Posterior cingulate gyrus (tissue), 11 donors: Measurements from ENCODE around the gene AKT1.
"Not testable (repeated sequence)": the region's sequence is repeated elsewhere in the genome, so short reads cannot be mapped to it uniquely, and the experiment has no call there.

Experiments used
- DNase-seq, 10 donors: peaks; one replicate each; pipeline versions ENCODE4 v3.0.0 to v3.0.0-alpha.2; 2020 to 2021; ENCODE audit warnings: mixed read lengths in 3 of 10
- intact Hi-C: fragments of 100-400 bp; cut with DNase I; formaldehyde crosslinking; loops from one replicate; pipeline ENCODE4 v1.15.1; 2023

AKT1 gene

DNA sequence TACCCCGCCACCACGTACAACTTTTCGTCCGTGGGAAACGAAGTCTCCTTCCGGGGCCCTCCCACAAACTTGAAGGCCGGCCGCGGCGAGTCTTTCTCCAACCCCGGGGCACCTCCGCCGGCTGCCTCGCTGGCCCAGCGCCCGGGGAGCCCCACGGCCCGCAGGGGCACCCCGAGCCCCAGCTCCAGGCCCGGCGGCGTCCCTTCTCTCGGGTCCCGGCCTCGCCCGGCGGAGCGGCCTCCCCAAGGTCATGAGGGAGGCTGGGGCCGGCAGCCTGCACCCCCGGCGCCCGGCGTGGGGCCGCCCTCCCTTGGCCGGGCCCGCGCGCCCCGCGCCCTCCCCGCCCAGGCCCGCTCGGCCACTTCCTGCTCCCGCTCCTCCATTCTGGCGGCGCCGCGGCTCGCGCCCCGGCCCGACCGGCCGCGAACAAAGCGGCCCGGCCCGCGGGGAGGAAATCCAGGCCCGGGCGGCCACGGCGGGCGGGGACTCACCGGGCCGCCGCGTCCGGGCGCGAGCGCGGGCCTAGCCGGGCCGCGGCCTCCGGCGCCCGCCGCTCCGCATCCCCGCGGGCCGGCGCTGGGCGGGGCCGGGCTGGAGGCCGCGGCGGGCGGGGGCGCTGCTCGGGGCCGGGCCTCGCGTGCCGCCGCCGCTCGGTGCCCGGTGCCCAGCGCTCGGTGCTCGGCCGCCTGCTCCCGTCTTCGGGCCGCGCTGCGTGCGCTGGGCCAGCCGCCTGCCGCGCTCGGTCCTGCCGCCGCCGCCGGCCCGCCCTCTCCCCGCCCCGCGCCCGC lies at the start of gene AKT1:
TSS of gene AKT1 (minus strand) at position 756 of the 788 bp plus-strand sequence. CDS start 3,105 bp downstream, outside the sequence.
- DNase-seq = peak in 1 of 10 donors; percentile 40
- intact Hi-C loops = no loop called here

DNA sequence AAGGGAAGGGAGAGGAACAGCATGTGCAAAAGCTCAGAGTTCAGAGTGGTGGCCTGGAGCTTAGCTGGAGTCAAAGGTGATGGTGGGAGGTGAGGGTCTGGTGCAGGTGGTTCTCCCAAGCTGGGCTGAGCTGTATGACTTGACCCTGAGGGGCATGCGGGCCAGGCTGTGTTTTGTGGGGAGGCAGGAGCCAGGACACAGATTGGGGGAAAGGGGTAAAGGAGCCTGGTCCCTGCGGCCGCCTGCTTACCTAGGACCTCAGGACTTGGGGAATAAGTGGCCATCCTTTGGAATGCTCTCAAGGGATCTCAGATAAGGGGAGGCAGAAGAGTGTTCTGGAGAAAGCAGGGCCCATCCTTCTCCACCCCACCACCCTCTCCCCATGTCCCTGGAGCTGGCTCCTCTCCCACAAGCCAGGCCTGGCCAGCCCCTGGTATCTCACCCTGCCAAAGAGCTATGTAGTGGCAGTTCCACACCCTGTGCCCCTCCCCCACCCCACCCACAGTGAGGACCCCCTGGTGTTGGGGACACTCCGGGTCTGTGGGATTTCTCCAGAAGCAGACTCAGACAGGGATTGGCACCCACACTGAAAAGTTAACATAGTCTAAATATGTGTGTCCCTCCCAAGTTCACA lies 49.6 kb upstream of the AKT1 start:
- intact Hi-C loops = no loop called here
- DNase-seq = peak in 1 of 10 donors; percentile 33

DNA sequence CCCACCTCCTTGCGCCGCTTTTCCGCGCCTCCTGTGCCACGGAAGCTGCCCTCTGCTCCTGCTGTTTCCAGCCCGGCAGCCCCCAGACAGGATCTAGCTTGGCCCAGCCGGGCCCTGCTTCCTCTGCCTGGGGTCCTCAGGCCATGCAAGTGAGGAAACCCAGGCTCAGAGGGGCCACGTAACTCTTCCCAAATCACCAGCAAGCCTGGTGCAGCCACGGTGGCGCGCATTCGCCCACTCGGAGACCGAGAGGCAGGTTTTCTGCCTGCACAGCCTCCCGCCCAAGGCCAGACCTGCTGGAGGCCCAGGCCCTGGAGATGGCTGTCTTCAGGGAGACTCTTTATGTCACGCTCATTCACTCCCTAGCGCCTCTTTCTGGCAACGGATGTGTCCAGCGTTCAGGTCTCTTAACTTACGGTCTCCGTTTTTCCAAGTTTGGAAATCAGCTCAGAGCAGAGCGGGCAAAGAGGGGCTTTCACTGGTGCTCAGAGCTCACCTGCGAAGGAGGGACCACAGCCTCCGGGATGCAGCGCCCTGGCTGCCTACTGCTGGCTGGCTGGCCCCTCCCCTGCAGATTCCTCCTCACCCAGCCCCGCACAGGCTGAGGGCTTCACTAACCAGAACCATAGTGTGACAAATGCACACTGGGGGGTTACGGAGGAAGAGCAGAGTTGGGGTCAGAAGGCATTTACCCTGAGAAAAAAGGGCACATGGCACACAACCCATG lies 48.9 kb upstream of the AKT1 start:
- peak in 4 of 10 donors; percentile 42 to 89 (median 85) for DNase-seq

DNA sequence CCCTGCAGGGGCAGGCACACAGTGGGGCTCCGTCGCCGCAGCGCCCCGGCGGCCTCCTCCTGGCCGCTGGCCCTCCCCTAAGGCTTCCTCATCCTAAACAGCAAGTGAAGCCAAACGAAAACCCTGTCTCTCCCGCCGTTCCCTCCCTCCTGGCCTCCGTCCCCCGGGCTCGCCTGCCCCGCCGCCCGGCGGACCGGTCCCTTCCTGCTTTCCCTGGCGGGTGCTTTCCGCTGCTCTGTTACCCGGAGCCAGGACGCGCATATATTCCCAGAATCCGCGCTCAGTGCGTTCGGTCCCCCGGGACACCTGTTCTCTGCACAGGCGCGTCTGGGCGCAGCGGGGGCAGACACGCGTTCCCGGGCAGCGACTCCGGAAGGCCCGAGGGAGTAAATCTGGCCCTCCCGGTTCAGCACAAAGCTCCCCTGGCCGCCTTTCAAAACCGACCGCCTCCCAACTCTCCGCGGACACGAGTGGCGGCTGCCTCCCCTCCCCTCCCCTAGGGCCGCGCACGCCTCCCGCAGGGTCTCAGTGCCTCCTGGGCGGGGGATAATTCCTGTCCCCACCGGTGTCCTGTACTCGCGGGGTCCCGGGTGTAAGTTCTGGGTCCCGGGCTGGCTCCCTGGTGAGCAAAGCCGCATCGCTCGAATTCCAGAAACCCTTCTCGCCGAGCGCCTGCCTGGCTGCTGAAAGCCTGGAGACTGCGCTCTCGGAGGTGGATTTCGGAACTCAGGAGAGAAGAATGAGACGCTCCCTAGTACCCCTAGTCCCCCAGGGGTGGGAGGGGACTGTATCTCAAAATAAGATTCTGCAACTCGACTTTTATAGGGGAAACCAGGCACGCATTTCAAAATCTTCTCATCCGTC lies 48.1 kb upstream of the AKT1 start:
- peak in 6 of 10 donors; percentile 53 to 93 (median 78) for DNase-seq
- intact Hi-C loops = no loop called here

More for the DNA sequence above, 48.9 kb upstream of the AKT1 start:
- intact Hi-C loops = no loop called here

DNA sequence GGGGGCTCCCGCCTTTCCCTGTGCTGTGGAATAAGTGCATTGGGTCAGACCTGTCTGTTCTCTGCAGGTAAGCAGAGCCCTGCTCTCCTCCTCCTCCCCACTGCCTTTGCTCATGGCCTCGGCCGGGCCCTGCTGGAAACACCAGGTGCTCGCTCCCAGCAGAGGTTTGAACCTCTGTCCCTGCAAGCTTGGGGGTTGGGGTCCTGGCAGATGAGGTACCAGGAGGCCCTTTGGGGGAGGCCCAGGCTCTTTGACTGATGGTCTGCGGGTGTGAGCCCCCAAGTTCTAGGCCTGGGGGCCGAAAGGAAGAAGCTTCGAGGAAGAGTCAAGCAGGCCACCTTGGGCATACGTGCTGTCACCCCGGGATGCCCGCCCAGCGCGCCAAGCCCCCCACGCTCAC lies 47.5 kb upstream of the AKT1 start:
- peak in 2 of 10 donors; percentile 54 to 79 for DNase-seq
- intact Hi-C loops = no loop called here

DNA sequence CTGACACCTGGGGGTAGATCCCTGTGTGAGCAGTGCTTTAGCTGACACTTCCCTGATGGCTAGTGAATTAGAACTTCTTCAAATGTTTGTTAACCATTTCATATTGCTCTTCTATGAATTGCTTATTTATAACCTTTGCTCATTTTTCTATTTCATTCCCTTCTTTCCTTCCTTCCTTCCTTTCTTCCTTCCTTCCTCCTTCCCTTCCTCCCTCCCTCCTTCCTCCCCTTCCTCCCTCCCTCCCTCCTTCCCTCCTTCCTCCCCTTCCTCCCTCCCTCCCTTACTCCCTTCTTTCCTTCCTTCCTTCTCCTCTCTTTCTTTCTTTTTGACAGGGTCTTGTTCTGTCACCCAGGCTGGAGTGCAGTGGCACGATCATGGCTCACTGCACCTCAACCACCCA lies 46.2 kb upstream of the AKT1 start:
- intact Hi-C loops = no loop called here

DNA sequence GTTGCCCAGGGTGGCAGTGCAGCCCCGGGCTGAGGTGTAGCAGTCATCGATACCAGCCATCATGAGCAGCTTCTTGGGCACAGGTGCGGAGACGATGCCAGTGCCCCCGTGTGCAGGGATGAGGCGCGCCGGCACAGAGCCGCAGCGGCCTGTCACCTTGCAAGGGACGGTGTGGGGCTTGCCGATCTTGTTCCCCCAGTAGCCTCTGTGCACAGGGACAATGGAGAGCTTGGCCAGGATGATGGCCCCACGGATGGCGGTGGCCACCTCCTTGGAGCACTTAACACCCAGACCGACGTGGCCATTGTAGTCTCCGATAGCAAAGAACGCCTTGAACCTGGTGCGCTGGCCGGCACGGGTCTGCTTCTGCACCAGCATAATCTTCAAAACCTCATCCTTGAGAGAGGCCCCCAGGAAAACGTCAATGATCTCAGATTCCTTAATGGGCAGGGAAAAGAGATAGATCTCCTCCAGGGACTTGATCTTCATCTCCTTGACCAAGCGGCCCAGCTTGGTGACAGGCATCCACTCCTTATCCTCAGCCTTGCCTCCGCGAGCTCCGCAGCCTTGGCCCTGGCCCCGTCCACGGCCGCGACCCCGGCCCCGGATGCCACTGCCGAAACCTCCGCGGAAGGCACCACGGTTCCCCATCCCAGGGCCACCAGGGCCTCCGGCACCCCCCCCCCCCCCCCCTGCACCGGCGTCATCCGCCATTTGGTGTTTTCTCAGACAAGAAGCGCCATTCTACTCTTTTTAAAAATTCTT lies 40.8 kb upstream of the AKT1 start:
- intact Hi-C loops = not testable (repeated sequence)
- peak in 2 of 10 donors; percentile 47 to 59 for DNase-seq

More for the DNA sequence above, 46.2 kb upstream of the AKT1 start:
- no peak for DNase-seq

DNA sequence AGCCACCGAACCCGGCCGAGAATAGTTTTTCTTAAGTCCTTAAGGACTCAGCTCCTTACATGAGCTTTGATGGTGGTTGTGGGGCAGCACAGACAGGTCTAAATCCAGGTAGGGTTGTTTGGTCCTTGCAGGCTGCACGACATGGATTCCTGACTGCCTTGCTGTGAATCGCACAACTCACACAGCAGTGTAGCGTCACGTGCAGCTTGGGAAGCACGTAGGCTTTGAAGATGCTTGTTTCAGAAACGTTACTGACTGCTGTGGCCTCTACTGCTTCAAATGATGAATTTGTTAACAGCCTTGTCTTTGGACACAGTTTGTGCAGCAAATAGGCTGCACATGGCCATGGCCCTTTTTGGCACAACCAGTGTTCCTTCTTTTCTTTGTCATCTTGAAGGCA lies 35.2 kb upstream of the AKT1 start:
- intact Hi-C loops = no loop called here
- DNase-seq = peak in 2 of 10 donors; percentile 37 to 62

DNA sequence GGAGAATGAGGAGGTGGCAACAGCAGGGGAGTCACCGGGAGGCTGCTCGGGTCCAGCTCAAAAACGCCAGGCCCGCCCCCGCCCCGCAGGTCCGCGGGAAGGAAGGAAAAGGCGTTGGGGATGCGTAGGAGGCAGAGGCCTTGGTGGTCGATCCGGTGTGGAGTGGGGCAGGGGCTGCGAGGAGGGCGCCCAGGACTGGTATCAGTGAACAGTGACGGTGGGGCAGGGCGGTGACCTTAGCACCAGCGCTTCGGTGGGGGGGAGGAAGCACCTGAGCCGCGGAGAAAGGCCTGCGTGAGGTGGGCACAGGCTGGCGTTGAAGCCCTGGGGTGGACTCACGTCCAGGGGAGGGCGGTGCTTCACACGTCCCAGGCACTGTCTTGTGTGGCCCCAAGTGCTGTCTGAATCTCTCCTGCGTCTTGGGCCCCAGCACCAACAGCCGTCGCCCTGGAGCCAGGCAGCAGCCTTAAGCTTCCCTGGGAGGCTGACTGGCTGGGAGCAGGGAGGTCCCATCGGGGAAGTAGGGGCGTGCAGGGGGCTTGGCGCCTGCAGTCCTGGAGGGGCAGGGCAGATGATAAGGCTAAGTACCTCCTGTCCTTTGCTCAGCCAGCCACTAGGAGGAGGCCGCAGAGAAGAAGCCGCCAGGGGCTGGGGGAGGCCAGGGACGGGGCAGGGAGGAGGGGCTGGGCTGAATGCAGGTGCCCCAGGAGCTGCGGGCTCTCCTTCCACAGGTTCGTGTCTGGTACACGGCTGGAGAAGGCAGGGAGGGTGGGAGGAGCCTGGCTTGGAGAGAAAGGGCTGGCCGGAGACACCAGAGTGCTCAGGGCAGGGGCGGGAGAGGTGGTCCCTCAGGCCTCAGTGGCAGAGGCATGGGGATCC lies 31.9 kb upstream of the AKT1 start:
- peak in 1 of 10 donors; percentile 65 for DNase-seq
- intact Hi-C loops = loop anchor here (5.0 kb wide), 1 partner anchor 35 kb away; no protein-coding TSS in a partner anchor

DNA sequence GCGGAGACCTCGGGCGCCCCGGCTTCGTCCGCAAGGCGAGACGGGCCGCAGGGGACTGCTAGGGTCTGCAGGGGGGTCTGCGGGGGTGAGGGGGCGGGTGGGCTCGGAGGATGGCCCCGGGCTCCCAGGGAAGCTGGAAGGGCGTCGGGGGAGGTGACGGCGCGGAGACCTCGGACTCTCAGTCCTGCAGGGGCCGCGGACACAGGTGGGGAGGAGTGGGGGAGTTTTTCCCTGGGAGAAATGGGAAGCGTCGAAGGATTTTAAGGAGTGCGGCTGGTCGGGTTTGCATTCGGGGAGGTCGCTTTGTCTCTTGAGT lies 31.3 kb upstream of the AKT1 start:
- DNase-seq = no peak
- intact Hi-C loops = loop anchor here (1.0 to 5.0 kb wide), 2 partner anchors 35 to 59 kb away; no protein-coding TSS in a partner anchor

DNA sequence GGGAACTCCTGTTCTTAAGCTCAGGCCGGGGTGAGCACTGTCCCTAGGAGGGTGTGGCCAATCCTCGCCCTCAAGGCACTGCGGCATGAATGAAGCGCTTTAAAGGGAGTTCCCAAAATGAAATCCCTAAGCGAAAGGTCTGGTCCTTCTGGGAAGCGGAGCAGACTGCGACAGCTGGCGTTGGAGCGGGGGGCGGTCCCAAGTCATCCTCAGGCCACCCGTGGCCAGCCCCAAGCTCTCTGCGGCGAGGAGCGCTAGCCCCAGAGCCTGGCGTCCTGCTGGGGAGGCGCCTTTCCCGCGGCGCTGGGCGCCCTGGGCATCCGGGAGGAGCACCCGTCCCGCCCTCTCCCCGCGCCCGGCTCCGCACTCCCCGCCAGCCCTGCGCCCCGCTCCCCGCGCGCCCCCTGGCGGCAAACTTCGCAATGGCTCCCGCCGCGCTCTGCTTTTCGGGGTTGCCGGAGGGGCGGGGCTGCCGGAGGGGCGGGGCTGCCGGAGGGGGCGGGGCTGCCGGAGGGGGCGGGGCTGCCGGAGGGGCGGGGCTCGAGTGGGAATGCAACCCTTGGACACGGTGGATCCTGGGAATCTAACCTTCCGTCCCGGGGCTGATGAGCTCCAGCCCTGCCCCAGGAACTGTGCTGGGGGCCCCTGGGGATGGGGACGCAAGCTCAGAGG lies 30.8 kb upstream of the AKT1 start:
- DNase-seq = peak; percentile 79 to 98 (median 90)
- intact Hi-C loops = loop anchor here (1.0 to 5.0 kb wide), 2 partner anchors 36 to 58 kb away; no protein-coding TSS in a partner anchor

DNA sequence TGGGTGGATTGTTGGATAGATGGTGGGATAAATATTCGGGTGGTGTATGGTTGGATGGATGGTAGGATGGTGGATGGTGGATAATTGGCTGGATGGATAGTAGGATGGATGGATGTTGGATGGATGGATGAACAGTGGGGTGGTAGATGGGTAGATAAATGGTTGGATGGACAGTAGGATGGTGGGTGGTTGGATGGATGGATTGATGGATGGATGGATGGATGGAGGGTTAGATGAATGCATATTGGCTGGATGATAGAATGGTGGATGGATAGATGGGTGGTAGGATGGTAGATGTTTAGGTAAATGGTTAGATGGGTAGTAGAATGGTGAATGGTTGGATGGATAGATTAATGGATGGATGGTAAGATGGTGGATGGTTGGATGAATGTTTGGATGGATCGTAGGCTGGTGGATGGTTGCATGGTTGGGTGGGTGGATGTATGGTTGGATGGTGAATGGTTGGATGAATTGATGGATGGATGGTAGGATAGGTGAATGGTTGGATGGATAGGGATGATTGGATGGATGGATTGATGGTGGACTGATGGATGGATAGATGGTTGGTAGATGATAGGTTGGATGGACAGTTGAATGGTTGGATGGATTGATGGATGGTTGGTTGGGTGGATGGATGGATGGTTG lies 28.9 kb upstream of the AKT1 start:
- DNase-seq = no peak
- intact Hi-C loops = no loop called here

DNA sequence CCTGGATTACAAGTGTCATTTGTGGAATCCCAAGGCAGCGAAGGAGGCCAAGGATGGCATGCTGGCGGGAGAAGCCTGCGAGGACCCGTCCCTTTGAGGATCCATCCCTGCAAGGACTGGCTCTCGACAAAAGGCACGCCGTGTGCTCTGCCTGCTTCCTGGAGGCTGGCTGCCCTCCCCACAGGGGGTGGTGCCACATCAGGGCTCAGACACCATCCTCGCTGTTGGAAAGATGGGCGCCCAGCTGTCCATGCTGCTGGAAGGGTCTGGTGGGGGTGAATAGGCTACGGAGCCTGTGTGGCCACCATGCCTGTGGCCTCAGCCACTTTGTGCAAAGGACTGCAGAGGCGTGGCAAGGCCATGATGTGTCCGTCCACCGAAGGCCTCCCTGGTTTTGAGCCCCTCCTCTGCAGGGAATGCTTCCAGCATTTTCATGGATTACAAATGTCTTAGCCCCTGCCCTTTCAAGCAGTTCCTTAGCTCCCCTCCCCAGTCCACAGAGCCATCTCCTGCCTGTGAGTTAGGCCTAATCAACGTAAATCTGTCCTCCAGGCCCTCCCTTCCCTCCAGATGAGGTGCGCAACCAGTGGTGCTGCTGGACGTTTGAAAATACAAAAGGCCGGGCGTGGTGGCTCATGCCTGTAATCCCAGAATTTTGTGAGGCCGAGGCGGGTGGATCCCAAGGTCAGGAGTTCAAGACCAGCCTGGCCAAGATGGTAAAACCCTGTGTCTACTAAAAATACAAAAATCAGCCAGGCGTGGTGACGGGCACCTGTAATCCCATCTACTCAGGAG lies 27.5 kb upstream of the AKT1 start:
- peak in 1 of 10 donors; percentile 54 for DNase-seq
- intact Hi-C loops = no loop called here

DNA sequence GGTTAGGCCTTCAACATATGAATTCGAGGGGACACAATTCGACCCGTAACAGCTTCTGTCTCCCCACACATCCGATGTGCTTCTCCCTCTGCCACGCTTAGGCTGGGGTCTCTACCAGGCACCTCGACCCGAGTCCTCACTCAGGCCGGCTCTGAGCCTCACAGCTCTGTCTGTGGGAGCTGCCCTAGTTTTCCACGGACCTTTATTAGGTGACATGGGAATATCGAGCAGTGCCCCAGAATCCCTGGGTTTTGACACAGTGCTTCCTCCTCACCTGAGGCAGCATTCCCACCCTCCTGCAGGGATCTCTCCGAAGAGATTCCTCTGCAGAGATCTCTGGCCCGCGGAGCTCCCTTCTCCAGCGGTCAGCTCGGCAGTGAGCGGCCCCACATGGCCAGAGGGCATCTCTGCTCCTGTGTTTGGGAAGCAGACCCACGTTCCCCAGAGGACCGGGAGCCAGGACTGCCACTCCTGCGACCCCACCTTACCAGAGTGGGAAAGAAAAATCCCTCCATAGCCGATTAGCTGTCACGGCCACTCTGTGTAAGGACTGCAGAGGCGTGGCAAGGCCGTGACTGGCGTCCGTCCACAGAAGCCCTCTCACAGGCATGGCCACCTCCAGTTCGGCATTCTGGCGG lies 26.5 kb upstream of the AKT1 start:
- intact Hi-C loops = no loop called here
- peak in 2 of 10 donors; percentile 44 to 61 for DNase-seq

DNA sequence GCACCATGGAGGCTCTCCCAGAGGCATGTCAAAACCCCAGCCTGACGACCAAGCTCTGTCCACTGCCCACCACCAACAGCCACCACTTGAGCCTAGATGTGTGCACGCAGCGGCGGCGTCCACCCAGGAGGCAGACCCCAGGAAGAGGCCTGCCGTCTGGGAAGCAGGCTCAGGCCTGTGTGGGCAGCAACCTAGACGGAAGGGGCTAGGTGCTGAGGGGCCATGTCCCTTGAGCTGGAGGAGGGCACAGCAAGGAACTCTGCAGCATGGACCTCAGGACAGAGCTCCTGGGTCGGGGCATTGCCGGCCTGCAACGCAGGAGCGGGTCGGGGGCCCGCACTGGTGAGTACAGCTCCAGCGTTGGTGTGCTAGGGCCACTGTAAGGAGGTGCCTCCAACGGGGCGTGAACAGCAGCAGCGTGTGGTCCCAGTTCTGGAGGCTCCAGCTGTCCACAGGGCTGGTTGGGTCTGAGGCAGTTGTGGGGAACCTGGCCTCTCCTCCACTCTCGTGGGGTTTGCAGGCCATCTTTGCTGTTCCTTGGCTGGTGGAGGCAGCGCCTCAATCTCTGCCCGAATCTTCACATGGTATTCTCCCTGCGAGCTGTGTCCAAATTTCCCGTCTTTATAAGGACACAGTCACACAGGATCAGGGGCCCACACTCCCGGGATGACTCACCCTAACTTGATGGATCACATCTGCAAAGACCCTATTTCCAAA lies 25.8 kb upstream of the AKT1 start:
- intact Hi-C loops = no loop called here
- peak in 3 of 10 donors; percentile 39 to 82 (median 74) for DNase-seq
